GM23338 (cell line): ENCODE results near the gene KIAA1549. TPM values are rescaled to one million over a fixed set of nuclear protein-coding genes. Genes with fewer than 3 reads are reported as not detected.
A peak's percentile ranks its signal among the peaks of the same experiment; 100 is the strongest.

Source experiments
- ATAC-seq: fragments of 200-7000 bp; cut with Tn5 transposase; 3 replicates; pipeline ENCODE4 v1.9.1; 2020
- DNase-seq: peaks from one replicate; pipeline ENCODE4 v3.0.0-alpha.2; 2015; ENCODE audit warnings: low spot score
- H2AFZ ChIP-seq: fragments of 200-600 bp; sonication (generic); 2 replicates; pipeline ENCODE4 v1.8.0; 2016; ENCODE audit warnings: antibody characterized with exemption, mild to moderate bottlenecking, moderate library complexity
- H3F3A ChIP-seq: fragments of 200-600 bp; sonication (generic); replicated peaks from 2 replicates; pipeline ENCODE4 v1.8.0; 2017; ENCODE audit warnings: antibody characterized with exemption, mixed run types, low read depth
- H3K27ac ChIP-seq: fragments of 200-600 bp; sonication (generic); 2 replicates; pipeline ENCODE4 v1.6.1; 2016; ENCODE audit warnings: low read depth
- H3K27me3 ChIP-seq: fragments of 200-600 bp; sonication (generic); 2 replicates; pipeline ENCODE4 v1.8.0; 2016; ENCODE audit warnings: mild to moderate bottlenecking, mixed run types, moderate library complexity; ENCODE audit not compliant: insufficient read depth
- H3K36me3 ChIP-seq: fragments of 200-600 bp; sonication (generic); 2 replicates; pipeline ENCODE4 v1.8.0; 2016; ENCODE audit warnings: mild to moderate bottlenecking; ENCODE audit not compliant: insufficient read depth
- H3K4me1 ChIP-seq: fragments of 200-600 bp; sonication (generic); 2 replicates; pipeline ENCODE4 v1.8.0; 2016; ENCODE audit warnings: mild to moderate bottlenecking, moderate library complexity; ENCODE audit not compliant: insufficient read depth
- H3K4me2 ChIP-seq: fragments of 200-600 bp; sonication (generic); 2 replicates; pipeline ENCODE4 v1.7.1; 2017; ENCODE audit warnings: mixed run types
- H3K4me3 ChIP-seq: fragments of 200-600 bp; sonication (generic); 2 replicates; pipeline ENCODE4 v1.6.1; 2016; ENCODE audit warnings: mixed run types
- H3K79me2 ChIP-seq: fragments of 200-600 bp; sonication (generic); replicated peaks from 2 replicates; pipeline ENCODE4 v1.8.0; 2017; ENCODE audit warnings: mild to moderate bottlenecking; ENCODE audit not compliant: insufficient read depth
- H3K9me2 ChIP-seq: fragments of 200-600 bp; sonication (generic); 2 replicates; pipeline ENCODE4 v1.8.0; 2017; ENCODE audit not compliant: insufficient read depth
- H4K20me1 ChIP-seq: fragments of 200-600 bp; sonication (generic); replicated peaks from 2 replicates; pipeline ENCODE4 v1.8.0; 2017; ENCODE audit warnings: mild to moderate bottlenecking; ENCODE audit not compliant: insufficient read depth
- H3K27ac Mint-ChIP-seq: 2 replicates; pipeline ENCODE4 v1.8.0; 2020; ENCODE audit warnings: inconsistent platforms, mild to moderate bottlenecking, moderate library complexity, mixed read lengths
- H3K27me3 Mint-ChIP-seq: 3 replicates; pipeline ENCODE4 v1.8.0; 2022; ENCODE audit warnings: low read depth, mild to moderate bottlenecking, moderate library complexity, mixed read lengths, inconsistent platforms; ENCODE audit not compliant: insufficient read depth, poor library complexity
- H3K36me3 Mint-ChIP-seq: 3 replicates; pipeline ENCODE4 v1.8.0; 2021; ENCODE audit warnings: low read depth, mild to moderate bottlenecking, inconsistent platforms, moderate library complexity, mixed read lengths
- H3K4me1 Mint-ChIP-seq: 3 replicates; pipeline ENCODE4 v1.8.0; 2020; ENCODE audit warnings: mild to moderate bottlenecking, inconsistent platforms, mixed read lengths
- H3K4me3 Mint-ChIP-seq: 3 replicates; pipeline ENCODE4 v1.8.0; 2021; ENCODE audit warnings: moderate library complexity, mild to moderate bottlenecking, inconsistent platforms, mixed read lengths
- H3K9me3 Mint-ChIP-seq: 3 replicates; pipeline ENCODE4 v1.8.0; 2020; ENCODE audit warnings: moderate library complexity, mild to moderate bottlenecking, inconsistent platforms, mixed read lengths
- EZH2phosphoT487 ChIP-seq: fragments of 200-600 bp; sonication (generic); IDR thresholded peaks from one replicate; pipeline ENCODE4 v1.8.1; 2018; ENCODE audit warnings: antibody characterized with exemption; ENCODE audit not compliant: unreplicated experiment
- NANOG ChIP-seq: IDR thresholded peaks from 2 replicates; pipeline ENCODE4 v1.6.1; 2016; ENCODE audit warnings: antibody characterized with exemption, borderline replicate concordance
- STAT1 ChIP-seq: IDR thresholded peaks from one replicate; pipeline ENCODE4 v1.6.1; 2016; ENCODE audit warnings: antibody characterized with exemption; ENCODE audit not compliant: unreplicated experiment
- ZNF114 ChIP-seq: fragments of 250-450 bp; sonication (Bioruptor Pico); IDR thresholded peaks from 2 replicates; pipeline ENCODE4 v1.5.0; 2020; ENCODE audit warnings: mild to moderate bottlenecking, moderate library complexity
- ZNF331 ChIP-seq: fragments of 250-450 bp; sonication (Bioruptor Pico); IDR thresholded peaks from 2 replicates; pipeline ENCODE4 v1.5.0; 2020; ENCODE audit warnings: low read depth, mild to moderate bottlenecking, moderate library complexity
- polyA plus RNA-seq: library from polyadenylated mRNA; unstranded; fragments of >200 nt; fragmentation: Nextera tagmentation; extraction: Ambion mirVana; gene quantifications from 2 replicates; pipeline ENCODE4 v1.2.1, GENCODE V29; 2016
- total RNA-seq: library from RNA; depleted of rRNA; stranded (reverse); fragments of >200 nt; shearing (Covaris generic); gene quantifications from 2 replicates; pipeline ENCODE4 v1.2.3, GENCODE V29; 2014
- TF ChIP-seq, protein P1 (sequence below): IDR thresholded peaks from 2 replicates; pipeline ENCODE4 v1.6.1; 2016; ENCODE audit warnings: antibody characterized with exemption
- TF ChIP-seq, protein P2 (sequence below), 2 experiments: fragments of 200-600 bp in 1 of 2; sonication (generic) in 1 of 2; conservative IDR thresholded peaks; 2 replicates each; pipeline versions ENCODE4 v1.5.1 to v1.6.1; 2016 to 2017; ENCODE audit warnings: antibody characterized with exemption in 2 of 2, low read depth in 2 of 2, mild to moderate bottlenecking in 2 of 2, moderate library complexity in 1 of 2
- TF ChIP-seq, protein P3 (sequence below): IDR thresholded peaks from one replicate; pipeline ENCODE4 v1.6.1; 2018; ENCODE audit warnings: antibody characterized with exemption; ENCODE audit not compliant: unreplicated experiment

Gene KIAA1549
- total and polyA plus RNA-seq, 2 experiments from 2014 or later, result 3.6 to 13.5 TPM

DNA sequence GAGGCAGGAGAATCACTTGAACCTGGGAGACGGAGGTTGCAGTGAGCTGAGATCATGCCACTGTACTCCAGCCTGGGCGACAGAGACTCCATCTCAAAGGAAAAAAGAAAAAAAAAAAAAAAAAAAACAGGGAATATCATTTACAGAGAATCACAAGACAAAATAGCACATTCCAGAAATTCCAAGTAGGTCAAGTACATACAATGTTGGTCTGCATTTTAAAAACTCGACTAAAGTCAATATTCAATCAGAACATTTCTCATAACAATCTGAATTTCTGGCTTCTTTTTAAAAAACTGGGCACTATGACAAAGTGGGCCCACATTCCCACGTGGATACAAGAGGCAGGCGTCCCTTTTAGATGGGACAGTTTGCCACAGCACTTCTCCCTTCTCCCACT lies 41.9 kb upstream of the KIAA1549 start:
- H3K27me3 ChIP-seq, result no peaks in the 10 kb centered on the region
- H3K9me3 Mint-ChIP-seq, result no peaks in the 10 kb centered on the region
- H3K27ac Mint-ChIP-seq, result no peak overlapping the region

GRCh38 chr7:139022286-139022685 lies 41.1 kb upstream of the KIAA1549 start:
- no peak overlapping the region for H3K4me3 ChIP-seq
- Mint-ChIP-seq H3K36me3 (peaks cover 18% of the 10 kb centered on the region; the same call in 2 of the 3 replicates), H3K4me1 (peaks cover 9% of the 10 kb centered on the region; the same call in 2 of the 3 replicates), H3K27me3 (peaks cover 12% of the 10 kb centered on the region), H3K9me3 (no peaks in the 10 kb centered on the region), H3K4me3 (no peak overlapping the region), H3K27ac (no peak overlapping the region)
- no peaks in the 10 kb centered on the region for H3K27me3 ChIP-seq
- no peak overlapping the region for H3K27ac ChIP-seq
- ATAC-seq (no peak), DNase-seq (no peak)
- H3K36me3 ChIP-seq, result peaks cover 11% of the 10 kb centered on the region; the same call in 1 of the 2 replicates
- H2AFZ ChIP-seq, result no peak overlapping the region
- no peaks in the 10 kb centered on the region for H3K79me2 ChIP-seq
- H3F3A ChIP-seq, result 0 out of 2 replicates have a peak, but pooled peaks cover 5% of the 10 kb centered on the region
- no peaks in the 10 kb centered on the region for H3K9me2 ChIP-seq
- no peak overlapping the region for H3K4me2 ChIP-seq
- H4K20me1 ChIP-seq, result no peaks in the 10 kb centered on the region
- no peaks in the 10 kb centered on the region; the same call in 1 of the 2 replicates for H3K4me1 ChIP-seq
- TF ChIP-seq, protein P1, sequence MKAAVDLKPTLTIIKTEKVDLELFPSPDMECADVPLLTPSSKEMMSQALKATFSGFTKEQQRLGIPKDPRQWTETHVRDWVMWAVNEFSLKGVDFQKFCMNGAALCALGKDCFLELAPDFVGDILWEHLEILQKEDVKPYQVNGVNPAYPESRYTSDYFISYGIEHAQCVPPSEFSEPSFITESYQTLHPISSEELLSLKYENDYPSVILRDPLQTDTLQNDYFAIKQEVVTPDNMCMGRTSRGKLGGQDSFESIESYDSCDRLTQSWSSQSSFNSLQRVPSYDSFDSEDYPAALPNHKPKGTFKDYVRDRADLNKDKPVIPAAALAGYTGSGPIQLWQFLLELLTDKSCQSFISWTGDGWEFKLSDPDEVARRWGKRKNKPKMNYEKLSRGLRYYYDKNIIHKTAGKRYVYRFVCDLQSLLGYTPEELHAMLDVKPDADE, result no peak
- TF ChIP-seq NANOG, result no peak
- TF ChIP-seq, protein P2, sequence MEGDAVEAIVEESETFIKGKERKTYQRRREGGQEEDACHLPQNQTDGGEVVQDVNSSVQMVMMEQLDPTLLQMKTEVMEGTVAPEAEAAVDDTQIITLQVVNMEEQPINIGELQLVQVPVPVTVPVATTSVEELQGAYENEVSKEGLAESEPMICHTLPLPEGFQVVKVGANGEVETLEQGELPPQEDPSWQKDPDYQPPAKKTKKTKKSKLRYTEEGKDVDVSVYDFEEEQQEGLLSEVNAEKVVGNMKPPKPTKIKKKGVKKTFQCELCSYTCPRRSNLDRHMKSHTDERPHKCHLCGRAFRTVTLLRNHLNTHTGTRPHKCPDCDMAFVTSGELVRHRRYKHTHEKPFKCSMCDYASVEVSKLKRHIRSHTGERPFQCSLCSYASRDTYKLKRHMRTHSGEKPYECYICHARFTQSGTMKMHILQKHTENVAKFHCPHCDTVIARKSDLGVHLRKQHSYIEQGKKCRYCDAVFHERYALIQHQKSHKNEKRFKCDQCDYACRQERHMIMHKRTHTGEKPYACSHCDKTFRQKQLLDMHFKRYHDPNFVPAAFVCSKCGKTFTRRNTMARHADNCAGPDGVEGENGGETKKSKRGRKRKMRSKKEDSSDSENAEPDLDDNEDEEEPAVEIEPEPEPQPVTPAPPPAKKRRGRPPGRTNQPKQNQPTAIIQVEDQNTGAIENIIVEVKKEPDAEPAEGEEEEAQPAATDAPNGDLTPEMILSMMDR (conservative IDR thresholded peaks at IDR 0.05; ENCODE audit: low read depth in 2 of 2), result no peak
- no peak for TF ChIP-seq ZNF114 (CRISPR knock-in tag)
- no peak for TF ChIP-seq ZNF331 (CRISPR knock-in tag)
- TF ChIP-seq STAT1, result no peak
- TF ChIP-seq EZH2phosphoT487, result no peak

More for the DNA sequence above, 41.9 kb upstream of the KIAA1549 start:
- Histone ChIP-seq H3F3A (0 out of 2 replicates have a peak, but pooled peaks cover 5% of the 10 kb centered on the region), H3K9me2 (no peaks in the 10 kb centered on the region), H2AFZ (no peak overlapping the region), H3K79me2 (no peaks in the 10 kb centered on the region), H3K4me3 (no peak overlapping the region), H3K4me1 (no peaks in the 10 kb centered on the region; the same call in 1 of the 2 replicates), H3K36me3 (peaks cover 18% of the 10 kb centered on the region; the same call in 1 of the 2 replicates), H3K4me2 (no peak overlapping the region), H4K20me1 (no peaks in the 10 kb centered on the region), H3K27ac (peak overlapping the region; percentile 42; the same call in 1 of the 2 replicates)
- Mint-ChIP-seq H3K36me3 (peaks cover 20% of the 10 kb centered on the region; the same call in 2 of the 3 replicates), H3K27me3 (peaks cover 12% of the 10 kb centered on the region), H3K4me3 (no peak overlapping the region), H3K4me1 (peaks cover 7% of the 10 kb centered on the region; the same call in 2 of the 3 replicates)
- TF ChIP-seq, protein P3, sequence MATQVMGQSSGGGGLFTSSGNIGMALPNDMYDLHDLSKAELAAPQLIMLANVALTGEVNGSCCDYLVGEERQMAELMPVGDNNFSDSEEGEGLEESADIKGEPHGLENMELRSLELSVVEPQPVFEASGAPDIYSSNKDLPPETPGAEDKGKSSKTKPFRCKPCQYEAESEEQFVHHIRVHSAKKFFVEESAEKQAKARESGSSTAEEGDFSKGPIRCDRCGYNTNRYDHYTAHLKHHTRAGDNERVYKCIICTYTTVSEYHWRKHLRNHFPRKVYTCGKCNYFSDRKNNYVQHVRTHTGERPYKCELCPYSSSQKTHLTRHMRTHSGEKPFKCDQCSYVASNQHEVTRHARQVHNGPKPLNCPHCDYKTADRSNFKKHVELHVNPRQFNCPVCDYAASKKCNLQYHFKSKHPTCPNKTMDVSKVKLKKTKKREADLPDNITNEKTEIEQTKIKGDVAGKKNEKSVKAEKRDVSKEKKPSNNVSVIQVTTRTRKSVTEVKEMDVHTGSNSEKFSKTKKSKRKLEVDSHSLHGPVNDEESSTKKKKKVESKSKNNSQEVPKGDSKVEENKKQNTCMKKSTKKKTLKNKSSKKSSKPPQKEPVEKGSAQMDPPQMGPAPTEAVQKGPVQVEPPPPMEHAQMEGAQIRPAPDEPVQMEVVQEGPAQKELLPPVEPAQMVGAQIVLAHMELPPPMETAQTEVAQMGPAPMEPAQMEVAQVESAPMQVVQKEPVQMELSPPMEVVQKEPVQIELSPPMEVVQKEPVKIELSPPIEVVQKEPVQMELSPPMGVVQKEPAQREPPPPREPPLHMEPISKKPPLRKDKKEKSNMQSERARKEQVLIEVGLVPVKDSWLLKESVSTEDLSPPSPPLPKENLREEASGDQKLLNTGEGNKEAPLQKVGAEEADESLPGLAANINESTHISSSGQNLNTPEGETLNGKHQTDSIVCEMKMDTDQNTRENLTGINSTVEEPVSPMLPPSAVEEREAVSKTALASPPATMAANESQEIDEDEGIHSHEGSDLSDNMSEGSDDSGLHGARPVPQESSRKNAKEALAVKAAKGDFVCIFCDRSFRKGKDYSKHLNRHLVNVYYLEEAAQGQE, result no peak
- DNase-seq (no peak), ATAC-seq (no peak)
